MM.1S (cell line): ENCODE data around the gene XRN1.

Experiments
- EZH2 ChIP-seq: fragments of 300-600 bp; sonication (generic); optimal IDR thresholded peaks from 2 replicates; pipeline ENCODE3; 2017; ENCODE audit warnings: low read depth, mild to moderate bottlenecking, antibody characterized with exemption, low read length, mixed read lengths
- EZH2phosphoT487 ChIP-seq: fragments of 300-600 bp; sonication (generic); IDR thresholded peaks from 2 replicates; pipeline ENCODE4 v1.6.1; 2018; ENCODE audit warnings: antibody characterized with exemption, low read length
- TF ChIP-seq, protein P1 (sequence below): fragments of 300-600 bp; sonication (generic); IDR thresholded peaks from 2 replicates; pipeline ENCODE4 v1.5.1; 2016; ENCODE audit warnings: antibody characterized with exemption, low read length, mixed read lengths

DNA sequence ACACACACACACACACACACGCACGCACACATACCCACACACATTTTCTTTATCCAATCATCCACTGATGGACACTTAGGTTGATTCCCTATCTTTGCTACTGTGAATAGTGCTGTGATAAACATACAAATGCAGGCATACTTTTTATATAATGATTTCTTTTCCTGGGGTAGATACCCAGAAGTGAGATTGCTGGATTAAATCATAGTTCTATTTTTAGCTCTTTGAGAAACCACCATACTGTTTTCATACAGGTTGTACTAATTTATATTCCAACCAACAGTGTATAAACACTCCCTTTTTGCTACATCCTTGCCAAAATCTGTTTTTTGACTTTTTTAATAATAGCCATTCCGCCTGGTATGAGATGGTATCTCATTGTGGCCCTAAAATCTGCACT lies 127.9 kb downstream of the XRN1 start:
- TF ChIP-seq, protein P1, sequence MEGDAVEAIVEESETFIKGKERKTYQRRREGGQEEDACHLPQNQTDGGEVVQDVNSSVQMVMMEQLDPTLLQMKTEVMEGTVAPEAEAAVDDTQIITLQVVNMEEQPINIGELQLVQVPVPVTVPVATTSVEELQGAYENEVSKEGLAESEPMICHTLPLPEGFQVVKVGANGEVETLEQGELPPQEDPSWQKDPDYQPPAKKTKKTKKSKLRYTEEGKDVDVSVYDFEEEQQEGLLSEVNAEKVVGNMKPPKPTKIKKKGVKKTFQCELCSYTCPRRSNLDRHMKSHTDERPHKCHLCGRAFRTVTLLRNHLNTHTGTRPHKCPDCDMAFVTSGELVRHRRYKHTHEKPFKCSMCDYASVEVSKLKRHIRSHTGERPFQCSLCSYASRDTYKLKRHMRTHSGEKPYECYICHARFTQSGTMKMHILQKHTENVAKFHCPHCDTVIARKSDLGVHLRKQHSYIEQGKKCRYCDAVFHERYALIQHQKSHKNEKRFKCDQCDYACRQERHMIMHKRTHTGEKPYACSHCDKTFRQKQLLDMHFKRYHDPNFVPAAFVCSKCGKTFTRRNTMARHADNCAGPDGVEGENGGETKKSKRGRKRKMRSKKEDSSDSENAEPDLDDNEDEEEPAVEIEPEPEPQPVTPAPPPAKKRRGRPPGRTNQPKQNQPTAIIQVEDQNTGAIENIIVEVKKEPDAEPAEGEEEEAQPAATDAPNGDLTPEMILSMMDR, result no peak
- TF ChIP-seq EZH2phosphoT487, result no peak
- TF ChIP-seq EZH2, result no peak
